Measurements from ENCODE around the gene MAML3. TPM values are rescaled to one million over a fixed set of nuclear protein-coding genes. Genes with fewer than 3 reads are reported as not detected.
A peak's percentile ranks its signal among the peaks of the same experiment; 100 is the strongest.

The MAML3 gene
- total and polyA plus RNA-seq, 2 of the 13 experiments (the other 11 are each of a cell fraction or from before 2014, with no cell fraction given), result 0.05 to 0.13 TPM

DNA sequence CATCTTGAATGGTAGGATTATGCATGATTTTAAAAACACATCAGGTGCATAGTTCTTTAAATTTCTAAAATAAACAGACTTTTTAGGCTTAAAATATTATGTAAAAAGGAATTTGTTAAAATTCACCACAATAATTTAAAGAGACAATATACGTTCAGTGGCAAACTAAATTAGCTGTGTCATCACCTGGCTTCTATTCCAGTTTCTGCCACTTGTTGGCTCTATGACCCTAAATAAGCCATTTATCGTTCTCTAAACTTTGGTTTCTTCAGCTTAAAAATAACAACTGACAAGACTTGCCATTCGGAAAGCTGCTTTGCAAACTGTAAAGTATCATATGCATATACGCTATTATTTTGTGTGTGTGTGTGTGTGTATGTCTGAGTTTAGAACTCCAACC is 347.1 kb downstream of the MAML3 start:
- TF ChIP-seq ZNF207 (IDR thresholded peaks at IDR 0.05; ENCODE audit: borderline replicate concordance), result no peak
- peak; percentile 43; the same call in 1 of the 2 replicates for TF ChIP-seq NFE2L2 (IDR thresholded peaks at IDR 0.05; ENCODE audit: low read length)
- TF ChIP-seq, protein P1, sequence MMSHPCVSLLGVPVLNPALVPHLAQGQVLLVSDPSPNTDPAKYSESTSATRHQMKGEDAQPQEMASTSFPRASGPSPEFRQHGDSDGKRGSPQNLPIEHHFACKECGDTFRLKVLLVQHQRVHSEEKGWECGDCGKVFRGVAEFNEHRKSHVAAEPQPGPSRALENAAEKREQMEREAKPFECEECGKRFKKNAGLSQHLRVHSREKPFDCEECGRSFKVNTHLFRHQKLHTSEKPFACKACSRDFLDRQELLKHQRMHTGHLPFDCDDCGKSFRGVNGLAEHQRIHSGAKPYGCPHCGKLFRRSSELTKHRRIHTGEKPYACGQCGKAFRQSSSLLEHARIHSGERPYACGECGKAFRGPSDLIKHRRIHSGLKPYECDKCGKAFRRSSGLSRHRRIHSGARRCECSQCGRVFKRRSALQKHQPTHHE (CRISPR knock-in tag; IDR thresholded peaks at IDR 0.05; ENCODE audit: borderline replicate concordance), result no peak
- TF ChIP-seq MAFK (conservative IDR thresholded peaks at IDR 0.05 in 1 of 2, IDR thresholded peaks at IDR 0.05 in 1 of 2; ENCODE audit: low read length in 2 of 2), result peak; percentile 48 to 50; a peak in 3 of 4 replicates
- peak; percentile 49; the same call in 1 of the 2 replicates for TF ChIP-seq MAFF (IDR thresholded peaks at IDR 0.05; ENCODE audit: low read depth, low read length)
- TF ChIP-seq, protein P2, sequence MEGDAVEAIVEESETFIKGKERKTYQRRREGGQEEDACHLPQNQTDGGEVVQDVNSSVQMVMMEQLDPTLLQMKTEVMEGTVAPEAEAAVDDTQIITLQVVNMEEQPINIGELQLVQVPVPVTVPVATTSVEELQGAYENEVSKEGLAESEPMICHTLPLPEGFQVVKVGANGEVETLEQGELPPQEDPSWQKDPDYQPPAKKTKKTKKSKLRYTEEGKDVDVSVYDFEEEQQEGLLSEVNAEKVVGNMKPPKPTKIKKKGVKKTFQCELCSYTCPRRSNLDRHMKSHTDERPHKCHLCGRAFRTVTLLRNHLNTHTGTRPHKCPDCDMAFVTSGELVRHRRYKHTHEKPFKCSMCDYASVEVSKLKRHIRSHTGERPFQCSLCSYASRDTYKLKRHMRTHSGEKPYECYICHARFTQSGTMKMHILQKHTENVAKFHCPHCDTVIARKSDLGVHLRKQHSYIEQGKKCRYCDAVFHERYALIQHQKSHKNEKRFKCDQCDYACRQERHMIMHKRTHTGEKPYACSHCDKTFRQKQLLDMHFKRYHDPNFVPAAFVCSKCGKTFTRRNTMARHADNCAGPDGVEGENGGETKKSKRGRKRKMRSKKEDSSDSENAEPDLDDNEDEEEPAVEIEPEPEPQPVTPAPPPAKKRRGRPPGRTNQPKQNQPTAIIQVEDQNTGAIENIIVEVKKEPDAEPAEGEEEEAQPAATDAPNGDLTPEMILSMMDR (CRISPR knock-in tag; IDR thresholded peaks at IDR 0.05), result peak; percentile 45
- no peak for TF ChIP-seq ETV6 (CRISPR knock-in tag; conservative IDR thresholded peaks at IDR 0.05)
- peak; percentile 65 for TF ChIP-seq STAG1 (CRISPR knock-in tag; IDR thresholded peaks at IDR 0.05)
- TF ChIP-seq ZNF660 (CRISPR knock-in tag; IDR thresholded peaks at IDR 0.05; ENCODE audit: borderline replicate concordance, low read depth), result no peak
- Histone ChIP-seq H4K20me1 (ENCODE audit: insufficient read depth, low read length) (no peaks in the 10 kb centered on the region), H3K9ac (ENCODE audit: insufficient read depth, low read depth, low read length) (no peak overlapping the region), H3K27ac (ENCODE audit: extremely low read length, insufficient read depth, low read length) (no peak overlapping the region), H3K27me3 (ENCODE audit: control insufficient read depth in 1 of 2, insufficient read depth in 2 of 2, low read length in 2 of 2) (peaks cover 0 to 6% of the 10 kb centered on the region in 2 experiments; a peak in 2 of 5 replicates), H3K4me1 (ENCODE audit: insufficient read depth, low read length) (peaks cover 30% of the 10 kb centered on the region), H2AFZ (ENCODE audit: low read length) (no peak overlapping the region), H3K4me3 (replicated peaks in 1 of 3; ENCODE audit: insufficient read depth in 1 of 3, low read depth in 2 of 3, low read length in 3 of 3) (no peak overlapping the region), H3K36me3 (replicated peaks in 1 of 2; ENCODE audit: control insufficient read depth in 1 of 2, insufficient read depth in 2 of 2, low read length in 2 of 2) (no peaks in the 10 kb centered on the region), H3K9me3 (ENCODE audit: low read length) (peaks cover 10% of the 10 kb centered on the region), H3K4me2 (ENCODE audit: low read depth, low read length) (no peak overlapping the region), H3K79me2 (ENCODE audit: insufficient read depth, low read length) (no peaks in the 10 kb centered on the region)
- no peak for DNase-seq (ENCODE audit: low spot score)
- peak; percentile 52 for FAIRE-seq
- intact Hi-C loops (cut with micrococcal nuclease; ENCODE audit: unreplicated experiment), result no loop called here
- no TSS peak for BruUV-seq (replicated peaks)
- 60% methylated on average over 4 of the region's 4 CpGs for WGBS (ENCODE audit: low lambda C conversion rate)
- ChIA-PET CTCF (ENCODE audit: low intra/inter-chr PET ratio, low total read pairs) (no interaction called here), POLR2A (no interaction called here)
- in situ Hi-C loops (cut with HindIII; ENCODE audit: extremely low pct_ligation_motif_present, low pct_unique_long_range_greater_than_20kb), result no loop called here
- ATAC-seq, result no peak

Measured in HepG2 (cell line).